Omental fat pad (tissue), 4 donors: ENCODE results near the gene C11orf68. TPM values are rescaled to one million over a fixed set of nuclear protein-coding genes. Genes with fewer than 3 reads are reported as not detected.

Source experiments
- ATAC-seq: fragments of 150-250 bp; one replicate; pipeline ENCODE4 v1.9.1; 2016; ENCODE audit warnings: mild to moderate bottlenecking, moderate library complexity; ENCODE audit not compliant: low FRiP score
- DNase-seq: peaks from one replicate; pipeline ENCODE4 v3.0.0-alpha.2; 2019; ENCODE audit warnings: low spot score
- total RNA-seq, 4 donors: library from RNA; depleted of rRNA; stranded (reverse); fragments of >200 nt; gene quantifications; one replicate each; pipeline ENCODE4 v1.1.0, GENCODE V29; 2016
- TF ChIP-seq, protein P1 (sequence below), 3 donors: fragments of 450-650 bp; IDR thresholded peaks; one replicate each; pipeline ENCODE4 v1.5.1; 2016 to 2017; ENCODE audit warnings: antibody characterized with exemption in 3 of 3, mild to moderate bottlenecking in 3 of 3, moderate library complexity in 2 of 3

The C11orf68 gene
- total RNA-seq, 4 donors from 2014 or later, result 14.0 to 18.8 (median 17.5) TPM

DNA sequence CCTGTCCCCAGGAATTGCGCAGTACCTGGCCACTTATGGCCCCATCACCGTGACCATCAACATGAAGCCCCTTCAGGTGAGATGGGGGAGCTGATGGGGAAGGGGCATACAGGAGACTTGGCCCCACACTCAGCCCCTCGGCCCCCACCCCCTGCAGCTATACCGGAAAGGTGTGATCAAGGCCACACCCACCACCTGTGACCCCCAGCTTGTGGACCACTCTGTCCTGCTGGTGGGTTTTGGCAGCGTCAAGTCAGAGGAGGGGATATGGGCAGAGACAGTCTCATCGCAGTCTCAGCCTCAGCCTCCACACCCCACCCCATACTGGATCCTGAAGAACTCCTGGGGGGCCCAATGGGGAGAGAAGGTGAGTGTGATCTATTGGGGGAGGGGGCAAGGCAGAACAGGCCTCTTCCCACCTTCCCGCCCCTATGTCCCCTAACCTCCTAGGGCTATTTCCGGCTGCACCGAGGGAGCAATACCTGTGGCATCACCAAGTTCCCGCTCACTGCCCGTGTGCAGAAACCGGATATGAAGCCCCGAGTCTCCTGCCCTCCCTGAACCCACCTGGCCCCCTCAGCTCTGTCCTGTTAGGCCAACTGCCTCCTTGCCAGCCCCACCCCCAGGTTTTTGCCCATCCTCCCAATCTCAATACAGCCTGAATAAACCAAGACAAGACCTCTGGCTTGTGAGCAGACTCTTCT, 35.7 kb downstream of the C11orf68 start:
- DNase-seq (no peak), ATAC-seq (no peak)

DNA sequence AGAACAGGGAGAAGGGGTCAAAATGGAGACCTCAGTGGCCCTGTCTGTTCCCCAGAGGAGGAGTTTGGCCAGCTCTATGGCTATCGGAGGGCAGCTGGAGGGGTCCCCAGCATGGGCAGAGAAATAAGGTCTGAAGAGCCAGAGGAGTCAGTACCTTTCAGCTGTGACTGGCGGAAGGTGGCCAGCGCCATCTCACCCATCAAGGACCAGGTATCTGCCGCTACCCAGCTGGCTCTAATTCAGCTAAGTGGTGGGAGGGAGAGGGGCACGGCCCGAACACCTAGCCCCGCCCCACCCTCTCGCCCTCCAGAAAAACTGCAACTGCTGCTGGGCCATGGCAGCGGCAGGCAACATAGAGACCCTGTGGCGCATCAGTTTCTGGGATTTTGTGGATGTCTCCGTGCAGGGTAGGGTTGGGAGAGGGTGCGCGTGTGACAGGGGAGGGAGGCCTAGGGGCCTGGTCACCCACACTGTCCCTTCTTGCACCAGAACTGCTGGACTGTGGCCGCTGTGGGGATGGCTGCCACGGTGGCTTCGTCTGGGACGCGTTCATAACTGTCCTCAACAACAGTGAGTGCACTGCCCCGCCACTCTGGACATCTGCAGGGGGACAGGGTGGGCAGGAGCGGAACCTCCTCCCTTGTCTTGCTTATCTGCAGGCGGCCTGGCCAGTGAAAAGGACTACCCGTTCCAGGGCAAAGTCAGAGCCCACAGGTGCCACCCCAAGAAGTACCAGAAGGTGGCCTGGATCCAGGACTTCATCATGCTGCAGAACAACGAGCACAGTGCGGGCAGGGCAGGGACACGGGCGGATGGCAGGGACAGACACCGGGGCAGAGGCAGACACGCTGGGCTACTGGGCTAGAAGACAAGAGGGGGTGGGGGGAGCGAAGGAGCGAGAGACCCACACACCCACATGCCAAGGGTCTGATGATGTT, 36.5 kb downstream of the C11orf68 start:
- ATAC-seq (no peak), DNase-seq (no peak)
- TF ChIP-seq, protein P1, sequence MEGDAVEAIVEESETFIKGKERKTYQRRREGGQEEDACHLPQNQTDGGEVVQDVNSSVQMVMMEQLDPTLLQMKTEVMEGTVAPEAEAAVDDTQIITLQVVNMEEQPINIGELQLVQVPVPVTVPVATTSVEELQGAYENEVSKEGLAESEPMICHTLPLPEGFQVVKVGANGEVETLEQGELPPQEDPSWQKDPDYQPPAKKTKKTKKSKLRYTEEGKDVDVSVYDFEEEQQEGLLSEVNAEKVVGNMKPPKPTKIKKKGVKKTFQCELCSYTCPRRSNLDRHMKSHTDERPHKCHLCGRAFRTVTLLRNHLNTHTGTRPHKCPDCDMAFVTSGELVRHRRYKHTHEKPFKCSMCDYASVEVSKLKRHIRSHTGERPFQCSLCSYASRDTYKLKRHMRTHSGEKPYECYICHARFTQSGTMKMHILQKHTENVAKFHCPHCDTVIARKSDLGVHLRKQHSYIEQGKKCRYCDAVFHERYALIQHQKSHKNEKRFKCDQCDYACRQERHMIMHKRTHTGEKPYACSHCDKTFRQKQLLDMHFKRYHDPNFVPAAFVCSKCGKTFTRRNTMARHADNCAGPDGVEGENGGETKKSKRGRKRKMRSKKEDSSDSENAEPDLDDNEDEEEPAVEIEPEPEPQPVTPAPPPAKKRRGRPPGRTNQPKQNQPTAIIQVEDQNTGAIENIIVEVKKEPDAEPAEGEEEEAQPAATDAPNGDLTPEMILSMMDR (IDR thresholded peaks at IDR 0.05), result no peak

More for the DNA sequence above, 35.7 kb downstream of the C11orf68 start:
- TF ChIP-seq, protein P1 (IDR thresholded peaks at IDR 0.05), result no peak

DNA sequence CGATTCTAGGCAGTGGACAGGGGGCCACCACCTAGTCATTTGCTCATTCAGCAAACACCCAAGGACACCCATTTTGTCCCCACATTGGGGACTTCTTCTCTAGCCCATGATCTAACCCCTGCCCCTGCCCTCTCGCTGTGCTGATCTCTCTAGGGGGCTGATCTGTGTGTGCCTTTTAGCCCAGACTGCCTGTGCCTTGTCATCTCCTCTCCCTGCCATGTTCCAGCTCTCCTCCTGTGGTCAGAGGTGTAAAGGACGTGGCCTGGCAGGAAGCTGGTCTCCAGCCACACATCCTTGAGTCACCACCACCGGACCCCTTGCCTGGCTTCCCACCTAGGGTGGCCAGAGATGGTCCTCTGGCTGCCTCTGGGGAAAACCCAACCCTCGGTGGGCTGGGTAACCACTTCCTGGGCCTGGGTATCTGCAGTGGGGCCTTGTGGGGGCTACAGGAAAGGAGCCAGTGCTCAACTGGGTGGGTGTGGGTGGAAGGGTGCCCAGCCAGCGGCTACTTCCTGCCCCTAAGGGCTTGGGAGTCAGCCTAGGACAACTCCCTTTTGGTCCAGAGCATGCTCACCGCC, 37.9 kb downstream of the C11orf68 start:
- DNase-seq (no peak), ATAC-seq (no peak)
- TF ChIP-seq, protein P1 (IDR thresholded peaks at IDR 0.05), result no peak

DNA sequence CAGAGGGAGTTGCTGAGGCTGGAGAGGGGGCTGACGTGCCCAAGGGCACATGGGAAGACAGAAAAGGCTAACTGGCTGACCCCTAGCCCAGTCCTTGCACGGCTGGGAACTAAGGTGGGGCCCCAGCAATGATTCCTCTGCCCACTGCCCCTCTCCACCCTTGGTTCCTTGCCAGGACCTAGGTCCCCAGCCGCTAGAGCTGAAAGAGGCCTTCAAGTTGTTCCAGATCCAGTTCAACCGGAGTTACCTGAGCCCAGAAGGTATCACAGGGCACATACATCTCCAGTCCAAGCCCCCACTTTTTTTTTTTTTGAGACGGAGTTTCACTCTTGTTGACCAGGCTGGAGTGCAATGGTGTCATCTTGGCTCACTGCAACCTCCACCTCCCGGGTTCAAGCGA, 38.8 kb downstream of the C11orf68 start:
- ATAC-seq, result no peak
- TF ChIP-seq, protein P1 (IDR thresholded peaks at IDR 0.05), result no peak
- DNase-seq, result no peak

DNA sequence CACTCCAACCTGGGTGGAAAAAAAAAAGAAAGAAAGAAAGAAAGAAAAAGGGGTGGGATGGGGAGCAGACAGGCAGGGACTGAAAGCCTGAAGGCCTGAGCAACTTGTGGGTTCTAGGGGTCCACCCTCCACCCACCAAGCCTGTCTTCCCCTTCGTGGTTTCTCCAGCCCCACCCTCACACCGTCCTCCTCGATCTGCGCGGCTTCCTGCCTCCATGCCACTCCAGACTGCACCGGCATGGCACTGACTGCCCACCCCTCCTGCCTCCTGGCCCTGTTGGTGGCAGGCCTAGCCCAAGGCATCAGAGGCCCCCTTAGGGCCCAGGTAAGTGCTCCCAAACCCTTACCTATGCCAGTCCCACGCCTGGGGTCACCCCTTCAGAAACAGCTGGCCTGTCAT, 39.2 kb downstream of the C11orf68 start, which contains the start of gene CTSW:
CTSW (plus strand) TSS at position 221 of the 400 bp plus-strand sequence; CDS start at position 239, 18 bp downstream.
- no peak for ATAC-seq
- DNase-seq, result no peak
- TF ChIP-seq, protein P1 (IDR thresholded peaks at IDR 0.05), result no peak

DNA sequence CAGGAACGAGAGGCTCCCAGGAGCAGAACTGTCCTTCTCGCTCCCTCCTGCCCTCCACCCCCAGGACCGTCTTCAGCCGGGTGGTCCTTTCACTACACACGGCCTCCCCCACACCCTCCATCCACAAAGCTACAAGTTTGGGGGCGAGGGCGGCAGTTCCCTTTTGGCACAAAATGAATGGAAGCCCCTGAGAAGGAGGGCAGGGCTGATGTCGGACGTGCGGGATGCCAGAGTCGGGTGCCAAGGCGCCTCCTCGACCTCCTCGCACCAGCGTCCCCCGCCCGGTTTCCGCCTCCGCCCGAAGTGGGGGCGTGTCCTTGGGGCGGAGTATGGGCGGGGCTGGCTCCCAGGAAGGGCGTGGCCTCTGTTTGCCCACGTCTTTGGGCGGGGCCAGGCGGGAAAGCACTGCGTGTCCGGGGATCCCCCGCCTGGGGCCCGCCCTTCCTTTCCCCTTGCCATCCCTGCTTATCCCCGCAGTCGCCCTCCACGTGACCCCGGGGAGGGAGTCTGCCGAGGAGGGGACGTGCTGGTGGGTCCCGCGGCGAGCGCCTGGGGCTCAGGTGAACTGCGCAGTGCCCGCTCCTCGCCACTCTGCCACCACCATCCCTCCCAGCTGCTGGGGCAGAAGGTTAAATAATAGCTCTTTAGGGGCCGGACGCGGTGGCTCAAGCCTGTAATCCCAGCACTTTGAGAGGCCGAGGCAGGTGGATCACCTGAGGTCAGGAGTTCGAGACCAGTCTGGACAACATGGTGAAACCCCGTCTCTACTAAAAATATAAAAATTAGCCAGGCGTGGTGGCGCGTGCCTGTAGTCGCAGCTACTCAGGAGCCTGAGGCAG, 45.3 kb downstream of the C11orf68 start:
- peak; percentile 87 for ATAC-seq
- peak; percentile 91 for DNase-seq
- TF ChIP-seq, protein P1 (IDR thresholded peaks at IDR 0.05), result no peak
